Measurements from ENCODE around the gene CYTH1.

CYTH1 gene

DNA sequence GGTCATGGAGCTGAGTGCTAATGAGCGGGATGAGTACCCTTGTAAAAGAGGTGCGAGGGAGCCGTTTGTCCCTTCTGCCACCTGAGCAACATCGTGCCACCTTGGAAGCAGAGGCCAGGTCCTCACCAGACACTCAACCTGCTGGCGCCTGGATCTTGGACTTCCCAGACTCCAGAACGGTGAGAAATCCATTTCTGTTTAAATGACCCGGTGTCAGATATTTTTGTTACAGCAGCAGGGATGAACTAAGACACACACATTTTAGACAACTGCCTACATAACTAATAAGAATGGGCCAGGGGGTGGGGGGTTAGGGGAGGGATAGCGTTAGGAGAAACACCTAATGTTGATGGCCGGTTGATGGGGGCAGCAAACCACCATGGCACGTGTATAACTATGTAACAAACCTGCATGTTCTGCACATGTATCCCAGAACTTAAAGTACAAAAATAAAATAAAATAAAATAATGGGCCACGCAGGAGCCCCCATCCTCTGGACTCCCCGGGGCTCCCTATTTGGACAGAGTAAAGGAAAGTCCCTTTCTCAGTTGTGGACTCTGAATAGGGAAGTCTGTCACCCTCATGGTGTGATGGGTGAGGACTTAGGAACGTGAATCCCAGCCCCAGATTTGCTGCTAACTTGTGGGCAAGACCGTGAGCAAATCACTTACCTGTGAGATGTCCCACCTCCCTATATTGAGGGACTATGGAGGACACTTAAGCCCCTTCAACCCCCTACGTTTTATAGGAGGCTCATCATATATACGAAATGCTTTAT is 144.2 kb downstream of the CYTH1 start (continued):
- TF ChIP-seq, protein P1, sequence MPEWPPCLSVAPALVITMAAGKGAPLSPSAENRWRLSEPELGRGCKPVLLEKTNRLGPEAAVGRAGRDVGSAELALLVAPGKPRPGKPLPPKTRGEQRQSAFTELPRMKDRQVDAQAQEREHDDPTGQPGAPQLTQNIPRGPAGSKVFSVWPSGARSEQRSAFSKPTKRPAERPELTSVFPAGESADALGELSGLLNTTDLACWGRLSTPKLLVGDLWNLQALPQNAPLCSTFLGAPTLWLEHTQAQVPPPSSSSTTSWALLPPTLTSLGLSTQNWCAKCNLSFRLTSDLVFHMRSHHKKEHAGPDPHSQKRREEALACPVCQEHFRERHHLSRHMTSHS (tag by site-specific recombination; IDR thresholded peaks at IDR 0.05): no peak

DNA sequence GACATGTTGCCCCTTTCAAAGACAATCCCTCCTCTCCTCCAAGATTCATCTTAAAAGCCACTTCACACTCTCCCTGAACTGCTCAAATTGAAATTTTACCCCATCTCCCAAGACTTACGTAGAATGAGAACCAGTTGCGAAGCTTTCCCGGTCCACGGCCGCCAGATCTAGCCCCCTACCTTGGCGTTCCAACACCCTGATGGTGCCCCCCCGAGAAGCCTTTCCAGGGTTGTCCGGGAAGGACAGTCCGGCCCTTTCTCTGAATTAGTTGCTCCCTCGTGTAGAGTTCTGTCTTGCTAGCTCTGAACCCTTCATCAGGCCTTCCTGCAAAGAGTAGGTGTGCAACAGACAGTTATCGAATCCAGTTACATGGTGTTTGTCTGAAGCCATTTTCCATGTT is 144.9 kb downstream of the CYTH1 start:
- no peak for TF ChIP-seq ZNF510 (tag by site-specific recombination; IDR thresholded peaks at IDR 0.05; ENCODE audit: insufficient replicate concordance)
- no peak for TF ChIP-seq ZNF544 (tag by site-specific recombination; IDR thresholded peaks at IDR 0.05)
- no peak for TF ChIP-seq PRDM1 (tag by site-specific recombination; IDR thresholded peaks at IDR 0.05)
- TF ChIP-seq, protein P2, sequence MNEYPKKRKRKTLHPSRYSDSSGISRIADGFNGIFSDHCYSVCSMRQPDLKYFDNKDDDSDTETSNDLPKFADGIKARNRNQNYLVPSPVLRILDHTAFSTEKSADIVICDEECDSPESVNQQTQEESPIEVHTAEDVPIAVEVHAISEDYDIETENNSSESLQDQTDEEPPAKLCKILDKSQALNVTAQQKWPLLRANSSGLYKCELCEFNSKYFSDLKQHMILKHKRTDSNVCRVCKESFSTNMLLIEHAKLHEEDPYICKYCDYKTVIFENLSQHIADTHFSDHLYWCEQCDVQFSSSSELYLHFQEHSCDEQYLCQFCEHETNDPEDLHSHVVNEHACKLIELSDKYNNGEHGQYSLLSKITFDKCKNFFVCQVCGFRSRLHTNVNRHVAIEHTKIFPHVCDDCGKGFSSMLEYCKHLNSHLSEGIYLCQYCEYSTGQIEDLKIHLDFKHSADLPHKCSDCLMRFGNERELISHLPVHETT (tag by site-specific recombination; IDR thresholded peaks at IDR 0.05): no peak
- TF ChIP-seq ZNF23 (tag by site-specific recombination; IDR thresholded peaks at IDR 0.05; ENCODE audit: borderline replicate concordance): no peak
- TF ChIP-seq HOXD13 (CRISPR knock-in tag; IDR thresholded peaks at IDR 0.05; ENCODE audit: borderline replicate concordance): no peak
- no peak for TF ChIP-seq ZNF692 (tag by site-specific recombination; IDR thresholded peaks at IDR 0.05)
- TF ChIP-seq ZBTB48 (tag by site-specific recombination; IDR thresholded peaks at IDR 0.05): no peak
- no peak for TF ChIP-seq ZNF521 (tag by site-specific recombination; IDR thresholded peaks at IDR 0.05)
- TF ChIP-seq ZNF449 (tag by site-specific recombination; IDR thresholded peaks at IDR 0.05): no peak
- TF ChIP-seq, protein P3, sequence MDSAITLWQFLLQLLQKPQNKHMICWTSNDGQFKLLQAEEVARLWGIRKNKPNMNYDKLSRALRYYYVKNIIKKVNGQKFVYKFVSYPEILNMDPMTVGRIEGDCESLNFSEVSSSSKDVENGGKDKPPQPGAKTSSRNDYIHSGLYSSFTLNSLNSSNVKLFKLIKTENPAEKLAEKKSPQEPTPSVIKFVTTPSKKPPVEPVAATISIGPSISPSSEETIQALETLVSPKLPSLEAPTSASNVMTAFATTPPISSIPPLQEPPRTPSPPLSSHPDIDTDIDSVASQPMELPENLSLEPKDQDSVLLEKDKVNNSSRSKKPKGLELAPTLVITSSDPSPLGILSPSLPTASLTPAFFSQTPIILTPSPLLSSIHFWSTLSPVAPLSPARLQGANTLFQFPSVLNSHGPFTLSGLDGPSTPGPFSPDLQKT (IDR thresholded peaks at IDR 0.05; ENCODE audit: borderline replicate concordance, low read depth, low read length): no peak
- TF ChIP-seq ZNF548 (tag by site-specific recombination; IDR thresholded peaks at IDR 0.05): no peak
- no peak for TF ChIP-seq ZSCAN30 (tag by site-specific recombination; IDR thresholded peaks at IDR 0.05)
- Histone ChIP-seq H3K9me3 (ENCODE audit: control insufficient read depth, insufficient read depth, low read depth, low read length) (no peaks in the 10 kb centered on the region), H3K4me3 (ENCODE audit: low read depth, low read length) (no peak overlapping the region), H3K4me1 (ENCODE audit: control insufficient read depth, insufficient read depth, low read length) (no peaks in the 10 kb centered on the region), H3K27ac (ENCODE audit: extremely low read depth, low read depth, low read length) (no peak overlapping the region), H3K36me3 (ENCODE audit: control insufficient read depth in 2 of 2, insufficient read depth in 1 of 2, low read length in 2 of 2) (no peaks in the 10 kb centered on the region)
- ChIA-PET CTCF (interaction anchor here (0.5 kb wide), 1 partner anchor 764 kb away, joined by 4 read pairs; no protein-coding TSS in a partner anchor), POLR2A (no interaction called here)

GRCh38 chr17:78634154-78634553 is 147.9 kb downstream of the CYTH1 start:
- Histone ChIP-seq H3K4me1 (ENCODE audit: control insufficient read depth, insufficient read depth, low read length) (no peaks in the 10 kb centered on the region), H3K27ac (ENCODE audit: extremely low read depth, low read depth, low read length) (no peak overlapping the region), H3K36me3 (ENCODE audit: control insufficient read depth in 2 of 2, insufficient read depth in 1 of 2, low read length in 2 of 2) (no peaks in the 10 kb centered on the region), H3K4me3 (ENCODE audit: low read depth, low read length) (no peak overlapping the region), H3K9me3 (ENCODE audit: control insufficient read depth, insufficient read depth, low read depth, low read length) (no peaks in the 10 kb centered on the region)
- TF ChIP-seq ZNF19 (tag by site-specific recombination; IDR thresholded peaks at IDR 0.05; ENCODE audit: low read depth): no peak
- TF ChIP-seq, protein P4, sequence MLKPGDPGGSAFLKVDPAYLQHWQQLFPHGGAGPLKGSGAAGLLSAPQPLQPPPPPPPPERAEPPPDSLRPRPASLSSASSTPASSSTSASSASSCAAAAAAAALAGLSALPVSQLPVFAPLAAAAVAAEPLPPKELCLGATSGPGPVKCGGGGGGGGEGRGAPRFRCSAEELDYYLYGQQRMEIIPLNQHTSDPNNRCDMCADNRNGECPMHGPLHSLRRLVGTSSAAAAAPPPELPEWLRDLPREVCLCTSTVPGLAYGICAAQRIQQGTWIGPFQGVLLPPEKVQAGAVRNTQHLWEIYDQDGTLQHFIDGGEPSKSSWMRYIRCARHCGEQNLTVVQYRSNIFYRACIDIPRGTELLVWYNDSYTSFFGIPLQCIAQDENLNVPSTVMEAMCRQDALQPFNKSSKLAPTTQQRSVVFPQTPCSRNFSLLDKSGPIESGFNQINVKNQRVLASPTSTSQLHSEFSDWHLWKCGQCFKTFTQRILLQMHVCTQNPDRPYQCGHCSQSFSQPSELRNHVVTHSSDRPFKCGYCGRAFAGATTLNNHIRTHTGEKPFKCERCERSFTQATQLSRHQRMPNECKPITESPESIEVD (tag by site-specific recombination; IDR thresholded peaks at IDR 0.05): no peak
- no peak for TF ChIP-seq BCL11A (tag by site-specific recombination; IDR thresholded peaks at IDR 0.05; ENCODE audit: low read depth)
- TF ChIP-seq SP2 (tag by site-specific recombination; IDR thresholded peaks at IDR 0.05): no peak
- no peak for TF ChIP-seq ZNF664 (tag by site-specific recombination; IDR thresholded peaks at IDR 0.05)
- no peak for TF ChIP-seq HOXD13 (CRISPR knock-in tag; IDR thresholded peaks at IDR 0.05; ENCODE audit: borderline replicate concordance)
- CTCF ChIA-PET: interaction anchor here (0.9 to 1.7 kb wide), 2 partner anchors 10 to 74 kb away, joined by 3 to 8 read pairs; no protein-coding TSS in a partner anchor
- POLR2A ChIA-PET: no interaction called here

All from HEK293 (cell line).